Panc1 (cell line): ENCODE measurements around the gene WSCD2.

ENCODE experiments used
- POLR2AphosphoS5 ChIP-seq: IDR thresholded peaks from 2 replicates; pipeline ENCODE4 v1.6.1; 2012; ENCODE audit warnings: mild to moderate bottlenecking, low read depth, low read length, moderate library complexity
- REST ChIP-seq, 2 experiments: IDR thresholded peaks; 2 replicates each; pipeline ENCODE4 v1.6.1; 2011 to 2012; ENCODE audit warnings: low read depth in 2 of 2, control low read depth in 1 of 2, low read length in 1 of 2, mild to moderate bottlenecking in 1 of 2, moderate library complexity in 1 of 2; ENCODE audit not compliant: insufficient read depth in 1 of 2
- SIN3A ChIP-seq: IDR thresholded peaks from 2 replicates; pipeline ENCODE4 v1.6.1; 2012; ENCODE audit warnings: low read depth, mild to moderate bottlenecking, low read length, moderate library complexity, borderline replicate concordance; ENCODE audit not compliant: insufficient read depth
- TF ChIP-seq, protein P1 (sequence below): fragments of 450-650 bp; IDR thresholded peaks from 2 replicates; pipeline ENCODE4 v1.5.1; 2017; ENCODE audit warnings: mild to moderate bottlenecking

DNA sequence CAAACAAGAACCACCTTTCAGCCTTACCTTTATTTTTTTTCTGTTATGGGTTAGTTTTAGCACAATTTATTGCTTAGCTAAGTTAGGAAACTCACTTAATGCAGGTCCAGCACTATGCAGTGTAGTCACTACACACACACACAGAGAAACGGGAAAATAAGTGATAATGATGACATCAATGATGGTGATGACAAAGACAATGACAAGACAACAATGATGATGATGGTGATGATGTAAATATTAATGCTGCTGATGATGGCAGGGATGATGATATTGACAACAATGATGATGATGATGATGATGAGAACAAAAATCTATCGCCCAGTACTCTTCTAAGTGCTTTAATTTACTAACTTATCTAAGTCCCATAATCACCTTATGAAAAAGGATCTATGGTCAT lies 41.1 kb downstream of the WSCD2 start:
- TF ChIP-seq POLR2AphosphoS5 (no peak), REST (IDR thresholded peaks at IDR 0.05; ENCODE audit: insufficient read depth in 1 of 2, low read depth in 2 of 2, low read length in 1 of 2) (no peak), SIN3A (no peak)
- TF ChIP-seq, protein P1, sequence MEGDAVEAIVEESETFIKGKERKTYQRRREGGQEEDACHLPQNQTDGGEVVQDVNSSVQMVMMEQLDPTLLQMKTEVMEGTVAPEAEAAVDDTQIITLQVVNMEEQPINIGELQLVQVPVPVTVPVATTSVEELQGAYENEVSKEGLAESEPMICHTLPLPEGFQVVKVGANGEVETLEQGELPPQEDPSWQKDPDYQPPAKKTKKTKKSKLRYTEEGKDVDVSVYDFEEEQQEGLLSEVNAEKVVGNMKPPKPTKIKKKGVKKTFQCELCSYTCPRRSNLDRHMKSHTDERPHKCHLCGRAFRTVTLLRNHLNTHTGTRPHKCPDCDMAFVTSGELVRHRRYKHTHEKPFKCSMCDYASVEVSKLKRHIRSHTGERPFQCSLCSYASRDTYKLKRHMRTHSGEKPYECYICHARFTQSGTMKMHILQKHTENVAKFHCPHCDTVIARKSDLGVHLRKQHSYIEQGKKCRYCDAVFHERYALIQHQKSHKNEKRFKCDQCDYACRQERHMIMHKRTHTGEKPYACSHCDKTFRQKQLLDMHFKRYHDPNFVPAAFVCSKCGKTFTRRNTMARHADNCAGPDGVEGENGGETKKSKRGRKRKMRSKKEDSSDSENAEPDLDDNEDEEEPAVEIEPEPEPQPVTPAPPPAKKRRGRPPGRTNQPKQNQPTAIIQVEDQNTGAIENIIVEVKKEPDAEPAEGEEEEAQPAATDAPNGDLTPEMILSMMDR, result no peak
